Stimulated activated CD8-positive, alpha-beta memory T cell treated with anti-CD3 and anti-CD28 coated beads, Interleukin-7, amount 100 ng/mL, for 1 hour (primary cell): ENCODE measurements around the gene ZCCHC14.
A peak's percentile ranks its signal among the peaks of the same experiment; 100 is the strongest.

Source experiments
- DNase-seq, 2 donors: peaks; one replicate each; pipeline ENCODE4 v3.0.0-alpha.2; 2020; ENCODE audit warnings: low read depth in 2 of 2

Gene ZCCHC14

GRCh38 chr16:87492721-87493607 is at the start of gene ZCCHC14:
Gene ZCCHC14 (minus strand): TSS chr16:87493024. CDS start chr16:87492238, 786 bp downstream.
- peak; percentile 97 to 98 for DNase-seq

GRCh38 chr16:87541872-87542234 is 49.0 kb upstream of the ZCCHC14 start:
- no peak for DNase-seq

GRCh38 chr16:87541147-87541871 is 48.5 kb upstream of the ZCCHC14 start:
- DNase-seq, result no peak

- DNase-seq, result no peak
Observed at GRCh38 chr16:87540897-87541146, 48.0 kb upstream of the ZCCHC14 start.

- DNase-seq, result no peak
Observed at GRCh38 chr16:87540072-87540896, 47.5 kb upstream of the ZCCHC14 start.

GRCh38 chr16:87539113-87539512 is 46.3 kb upstream of the ZCCHC14 start:
- no peak for DNase-seq

- DNase-seq, result no peak
Observed at GRCh38 chr16:87538594-87538993, 45.8 kb upstream of the ZCCHC14 start.

- no peak for DNase-seq
Observed at GRCh38 chr16:87538160-87538559, 45.3 kb upstream of the ZCCHC14 start.

- no peak for DNase-seq
Observed at GRCh38 chr16:87536795-87537142, 43.9 kb upstream of the ZCCHC14 start.

GRCh38 chr16:87535855-87536794 is 43.3 kb upstream of the ZCCHC14 start:
- no peak for DNase-seq

- no peak for DNase-seq
Observed at GRCh38 chr16:87535457-87535854, 42.6 kb upstream of the ZCCHC14 start.

- DNase-seq, result no peak
Observed at GRCh38 chr16:87534751-87535150, 41.9 kb upstream of the ZCCHC14 start.

GRCh38 chr16:87534030-87534653 is 41.3 kb upstream of the ZCCHC14 start:
- DNase-seq, result no peak

- DNase-seq, result no peak
Observed at GRCh38 chr16:87533061-87533460, 40.2 kb upstream of the ZCCHC14 start.

GRCh38 chr16:87531418-87531817 is 38.6 kb upstream of the ZCCHC14 start:
- DNase-seq, result no peak

- DNase-seq, result no peak
Observed at GRCh38 chr16:87528690-87529579, 36.1 kb upstream of the ZCCHC14 start.

GRCh38 chr16:87527055-87527724 is 34.4 kb upstream of the ZCCHC14 start:
- no peak for DNase-seq

- DNase-seq, result no peak
Observed at GRCh38 chr16:87526238-87526947, 33.6 kb upstream of the ZCCHC14 start.

GRCh38 chr16:87525352-87525751 is 32.5 kb upstream of the ZCCHC14 start:
- no peak for DNase-seq
